Stomach (tissue), 19 donors: ENCODE results near the gene RBMY1J. TPM values are rescaled to one million over a fixed set of nuclear protein-coding genes. Genes with fewer than 3 reads are reported as not detected.
"Not testable (repeated sequence)": the region's sequence is repeated elsewhere in the genome, so short reads cannot be mapped to it uniquely, and the experiment has no call there.

Source experiments
- DNase-seq, 2 donors: peaks; one replicate each; pipeline versions ENCODE4 v3.0.0 to v3.0.0-alpha.2; 2013 to 2019
- H3K27ac ChIP-seq, 5 donors: fragments of 200-600 bp in 4 of 5; sonication (generic) in 4 of 5; one replicate each; pipeline ENCODE4 v1.5.1; 2013 to 2019; ENCODE audit warnings: mild to moderate bottlenecking in 1 of 5, moderate library complexity in 1 of 5
- H3K27me3 ChIP-seq, 3 donors: fragments of 200-600 bp; sonication (generic); one replicate each; pipeline ENCODE4 v1.5.1; 2017 to 2019; ENCODE audit warnings: mixed run types in 1 of 3
- H3K36me3 ChIP-seq, 4 donors: fragments of 200-600 bp; sonication (generic); 1 replicate in 3 of 4; 2 replicates in 1 of 4; pipeline ENCODE4 v1.5.1; 2016 to 2019
- H3K4me1 ChIP-seq, 4 donors: fragments of 200-600 bp; sonication (generic); one replicate each; pipeline ENCODE4 v1.5.1; 2016 to 2019
- H3K4me3 ChIP-seq, 4 donors: fragments of 200-600 bp; sonication (generic) in 3 of 4; one replicate each; pipeline ENCODE4 v1.5.1; 2016 to 2019; ENCODE audit warnings: mild to moderate bottlenecking in 1 of 4
- H3K9me3 ChIP-seq, 4 donors: fragments of 200-600 bp; sonication (generic); one replicate each; pipeline ENCODE4 v1.5.1; 2016 to 2019
- CTCF ChIP-seq, 7 experiments: fragments of 450-650 bp in 4 of 7; fragments of 200-600 bp in 3 of 7; sonication (generic) in 3 of 7; IDR thresholded peaks; one replicate each; pipeline ENCODE4 v1.5.1; 2016 to 2019; ENCODE audit warnings: antibody characterized with exemption in 7 of 7, control low read depth in 2 of 7, mild to moderate bottlenecking in 1 of 7
- EP300 ChIP-seq: sonication (generic); formaldehyde crosslinking; IDR thresholded peaks from one replicate; pipeline ENCODE4 v1.6.1; 2017; ENCODE audit warnings: antibody characterized with exemption
- POLR2A ChIP-seq, 4 donors: fragments of 450-650 bp; IDR thresholded peaks; one replicate each; pipeline ENCODE4 v1.6.1; 2016; ENCODE audit warnings: antibody characterized with exemption in 4 of 4, control low read depth in 2 of 4, mild to moderate bottlenecking in 1 of 4, moderate library complexity in 1 of 4
- POLR2AphosphoS5 ChIP-seq, 3 donors: sonication (generic); formaldehyde crosslinking; IDR thresholded peaks; one replicate each; pipeline ENCODE4 v1.6.1; 2016; ENCODE audit warnings: antibody characterized with exemption in 3 of 3
- WGBS, 5 donors: extraction: QIAGEN DNeasy Blood & Tissue Kit in 3 of 5; methylation state at CpG; one replicate each; pipeline versions ENCODE4 v1.1.5 to v1.1.7; 2013 to 2018; 5-methylcytosine and 5-hydroxymethylcytosine counted together
- intact Hi-C: fragments of 100-400 bp; cut with DNase I; formaldehyde crosslinking; loops from one replicate; pipeline ENCODE4 v1.15.1; 2023; ENCODE audit warnings: low total_unique reads
- long read RNA-seq, 10 donors: transcript quantifications; one replicate each; lab custom pipeline, GENCODE V29; 2026
- polyA plus RNA-seq, 3 donors: library from polyadenylated mRNA; stranded (reverse); fragments of 200-250 nt; gene quantifications; one replicate each; pipeline ENCODE4 v1.2.3, GENCODE V29; 2013
- total RNA-seq, 5 donors: library from RNA; depleted of rRNA; stranded (reverse); fragments of >200 nt; gene quantifications; one replicate each; pipeline versions ENCODE4 v1.1.0 to v1.2.3, GENCODE V29; 2014 to 2016
- donor health status: healthy with polysubstance abuse.
- donor health status: Bipolar disorder and iron deficiency.
- donor health status: healthy.

RBMY1J gene
- total RNA-seq (not detected), polyA plus RNA-seq (not detected)
- long read RNA-seq, donor 1: 0 reads
- long read RNA-seq, donor 2: 0 reads
- long read RNA-seq, donor 3: 0 reads
- long read RNA-seq, donor 4: 0 reads
- long read RNA-seq, donor 5: 0 reads
- long read RNA-seq, donor 6: 0 reads
- long read RNA-seq, donor 7: 0 reads
- long read RNA-seq, donor 8: 0 reads
- long read RNA-seq, donor 9: 0 reads
- long read RNA-seq, donor 10: 0 reads

- H3K27me3 ChIP-seq, H3K9me3 ChIP-seq, H3K27ac ChIP-seq, DNase-seq, H3K4me3 ChIP-seq, H3K4me1 ChIP-seq, H3K36me3 ChIP-seq, intact Hi-C loops: not testable (repeated sequence)
- no CpG with 5 or more reads among the region's 26 CpGs for WGBS, 5 donors
These were observed at the start of gene RBMY1J for GRCh38 chrY:22403110-22403509. Gene RBMY1J (plus strand): TSS chrY:22403410. CDS start chrY:22405448, 2,038 bp downstream.

GRCh38 chrY:22367416-22367815 lies 35.8 kb upstream of the RBMY1J start:
- H3K4me3 ChIP-seq: no peak overlapping the region
- intact Hi-C loops: no loop called here
- WGBS, 5 donors: 84 to 91% (median 90%) methylated on average over 5 to 14 of the region's 14 CpGs; no CpG with 5 or more reads in 2 of the 5 donors

GRCh38 chrY:22370623-22371022 lies 32.6 kb upstream of the RBMY1J start:
- Histone ChIP-seq H3K36me3 (no peaks in the 10 kb centered on the region), H3K4me3 (no peak overlapping the region), H3K27ac (no peak overlapping the region), H3K9me3 (no peaks in the 10 kb centered on the region), H3K27me3 (no peaks in the 10 kb centered on the region), H3K4me1 (no peaks in the 10 kb centered on the region)
- intact Hi-C loops: no loop called here
- no peak for DNase-seq
- TF ChIP-seq CTCF (IDR thresholded peaks at IDR 0.05) (no peak), POLR2A (IDR thresholded peaks at IDR 0.05) (no peak), POLR2AphosphoS5 (IDR thresholded peaks at IDR 0.05) (no peak), EP300 (no peak)

More at GRCh38 chrY:22367416-22367815, 35.8 kb upstream of the RBMY1J start:
- TF ChIP-seq POLR2AphosphoS5 (IDR thresholded peaks at IDR 0.05) (no peak), EP300 (no peak), CTCF (IDR thresholded peaks at IDR 0.05) (no peak), POLR2A (IDR thresholded peaks at IDR 0.05) (no peak)
- no peak overlapping the region for H3K27ac ChIP-seq
- no peak for DNase-seq
- H3K4me1 ChIP-seq: no peaks in the 10 kb centered on the region
- no peaks in the 10 kb centered on the region for H3K9me3 ChIP-seq
- no peaks in the 10 kb centered on the region for H3K36me3 ChIP-seq
- no peaks in the 10 kb centered on the region for H3K27me3 ChIP-seq

GRCh38 chrY:22373494-22373893 lies 29.7 kb upstream of the RBMY1J start:
- H3K4me1 ChIP-seq: no peaks in the 10 kb centered on the region
- no peak for DNase-seq
- intact Hi-C loops: no loop called here

GRCh38 chrY:22444718-22445396 lies 41.6 kb downstream of the RBMY1J start:
- H3K9me3 ChIP-seq, H3K27ac ChIP-seq, DNase-seq, H3K36me3 ChIP-seq, H3K4me1 ChIP-seq, intact Hi-C loops, H3K4me3 ChIP-seq, H3K27me3 ChIP-seq: not testable (repeated sequence)
- no CpG with 5 or more reads among the region's 8 CpGs for WGBS, 5 donors

More at GRCh38 chrY:22373494-22373893, 29.7 kb upstream of the RBMY1J start:
- no peak overlapping the region for H3K4me3 ChIP-seq
- H3K27ac ChIP-seq: no peak overlapping the region
- H3K27me3 ChIP-seq: no peaks in the 10 kb centered on the region
- H3K36me3 ChIP-seq: no peaks in the 10 kb centered on the region
- TF ChIP-seq EP300 (no peak), CTCF (IDR thresholded peaks at IDR 0.05) (no peak), POLR2A (IDR thresholded peaks at IDR 0.05) (no peak), POLR2AphosphoS5 (IDR thresholded peaks at IDR 0.05) (no peak)
- H3K9me3 ChIP-seq: no peaks in the 10 kb centered on the region

- H3K27ac ChIP-seq, H3K27me3 ChIP-seq, DNase-seq, H3K9me3 ChIP-seq, H3K36me3 ChIP-seq, intact Hi-C loops, H3K4me1 ChIP-seq, H3K4me3 ChIP-seq: not testable (repeated sequence)
- no CpG with 5 or more reads among the region's 8 CpGs for WGBS, 5 donors
These were observed 52.3 kb downstream of the RBMY1J start for GRCh38 chrY:22455522-22455921.

- H3K36me3 ChIP-seq, H3K4me1 ChIP-seq, H3K4me3 ChIP-seq, DNase-seq, intact Hi-C loops, H3K27me3 ChIP-seq, H3K9me3 ChIP-seq, H3K27ac ChIP-seq: not testable (repeated sequence)
- WGBS, 5 donors: no CpG with 5 or more reads among the region's 10 CpGs
These were observed 58.8 kb downstream of the RBMY1J start for GRCh38 chrY:22461962-22462361.
